Thyroid gland (tissue), 4 donors: ENCODE data around the gene SAMD11.

Experiments
- POLR2A ChIP-seq, 2 donors: fragments of 450-650 bp; IDR thresholded peaks; one replicate each; pipeline ENCODE4 v1.6.1; 2017; ENCODE audit warnings: antibody characterized with exemption in 2 of 2, mild to moderate bottlenecking in 2 of 2, moderate library complexity in 1 of 2
- TF ChIP-seq, protein P1 (sequence below), 6 experiments: fragments of 200-600 bp in 3 of 6; fragments of 450-650 bp in 3 of 6; sonication (generic) in 3 of 6; IDR thresholded peaks; one replicate each; pipeline ENCODE4 v1.5.1; 2016 to 2019; ENCODE audit warnings: antibody characterized with exemption in 6 of 6, mild to moderate bottlenecking in 2 of 6, inconsistent platforms in 1 of 6, moderate library complexity in 1 of 6

DNA sequence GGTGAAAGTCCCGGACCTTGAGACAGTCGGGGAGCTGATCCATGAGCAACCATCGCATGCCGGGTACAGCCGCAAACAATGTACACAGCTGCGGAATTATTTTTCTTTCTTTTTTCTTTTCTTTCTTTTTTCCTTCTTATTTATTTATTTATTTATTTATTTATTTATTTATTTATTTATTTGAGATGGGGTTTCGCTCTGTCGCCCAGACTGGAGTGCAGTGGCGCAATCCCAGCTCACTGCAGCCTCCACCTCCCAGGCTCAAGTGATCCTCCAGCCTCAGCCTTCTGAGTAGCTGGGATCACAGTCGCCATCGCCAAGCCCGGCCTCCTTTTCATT, 60.7 kb downstream of the SAMD11 start:
- no peak for TF ChIP-seq POLR2A (IDR thresholded peaks at IDR 0.05)
- TF ChIP-seq, protein P1, sequence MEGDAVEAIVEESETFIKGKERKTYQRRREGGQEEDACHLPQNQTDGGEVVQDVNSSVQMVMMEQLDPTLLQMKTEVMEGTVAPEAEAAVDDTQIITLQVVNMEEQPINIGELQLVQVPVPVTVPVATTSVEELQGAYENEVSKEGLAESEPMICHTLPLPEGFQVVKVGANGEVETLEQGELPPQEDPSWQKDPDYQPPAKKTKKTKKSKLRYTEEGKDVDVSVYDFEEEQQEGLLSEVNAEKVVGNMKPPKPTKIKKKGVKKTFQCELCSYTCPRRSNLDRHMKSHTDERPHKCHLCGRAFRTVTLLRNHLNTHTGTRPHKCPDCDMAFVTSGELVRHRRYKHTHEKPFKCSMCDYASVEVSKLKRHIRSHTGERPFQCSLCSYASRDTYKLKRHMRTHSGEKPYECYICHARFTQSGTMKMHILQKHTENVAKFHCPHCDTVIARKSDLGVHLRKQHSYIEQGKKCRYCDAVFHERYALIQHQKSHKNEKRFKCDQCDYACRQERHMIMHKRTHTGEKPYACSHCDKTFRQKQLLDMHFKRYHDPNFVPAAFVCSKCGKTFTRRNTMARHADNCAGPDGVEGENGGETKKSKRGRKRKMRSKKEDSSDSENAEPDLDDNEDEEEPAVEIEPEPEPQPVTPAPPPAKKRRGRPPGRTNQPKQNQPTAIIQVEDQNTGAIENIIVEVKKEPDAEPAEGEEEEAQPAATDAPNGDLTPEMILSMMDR (IDR thresholded peaks at IDR 0.05), result peak in 1 of 6 experiments; percentile 11
